GM12878 (cell line): ENCODE measurements around the gene HPS5. TPM values are rescaled to one million over a fixed set of nuclear protein-coding genes. Genes with fewer than 3 reads are reported as not detected.

Experiments used
- CEBPB ChIP-seq, 2 experiments: fragments of 150-350 bp in 1 of 2; IDR thresholded peaks; 2 replicates each; pipeline ENCODE4 v1.6.1; 2012 to 2014; ENCODE audit warnings: low read depth in 2 of 2, low read length in 2 of 2, borderline replicate concordance in 1 of 2, inconsistent platforms in 1 of 2
- CHD1 ChIP-seq: IDR thresholded peaks from 2 replicates; pipeline ENCODE4 v1.6.1; 2012; ENCODE audit warnings: low read depth, low read length, improper control_type of control experiment
- CREM ChIP-seq: IDR thresholded peaks from 2 replicates; pipeline ENCODE4 v1.6.1; 2014; ENCODE audit warnings: antibody characterized with exemption, low read depth
- CUX1 ChIP-seq: IDR thresholded peaks from 2 replicates; pipeline ENCODE4 v1.6.1; 2012; ENCODE audit warnings: improper control_type of control experiment, low read depth, low read length; ENCODE audit not compliant: insufficient replicate concordance
- EED ChIP-seq: sonication (generic); IDR thresholded peaks from 2 replicates; pipeline ENCODE4 v1.6.1; 2016; ENCODE audit warnings: antibody characterized with exemption, low read depth
- ETV6 ChIP-seq, 2 experiments: fragments of 450-650 bp in 1 of 2; IDR thresholded peaks in 1 of 2; conservative IDR thresholded peaks in 1 of 2; 2 replicates each; pipeline ENCODE4 v1.6.1; 2014; ENCODE audit warnings: antibody characterized with exemption in 1 of 2, borderline replicate concordance in 1 of 2, low read depth in 1 of 2, mild to moderate bottlenecking in 1 of 2, moderate library complexity in 1 of 2
- GATAD2B ChIP-seq: fragments of 450-650 bp; conservative IDR thresholded peaks from 2 replicates; pipeline ENCODE4 v1.6.1; 2017; ENCODE audit warnings: low read depth, mild to moderate bottlenecking, moderate library complexity
- IKZF1 ChIP-seq: fragments of 450-650 bp; conservative IDR thresholded peaks from 2 replicates; pipeline ENCODE4 v1.6.1; 2017; ENCODE audit warnings: antibody characterized with exemption, mild to moderate bottlenecking
- IRF4 ChIP-seq: IDR thresholded peaks from 2 replicates; pipeline ENCODE4 v1.6.1; 2011; ENCODE audit warnings: low read depth, low read length
- MEF2A ChIP-seq: IDR thresholded peaks from 2 replicates; pipeline ENCODE4 v1.6.1; 2011; ENCODE audit warnings: low read depth, mild to moderate bottlenecking, low read length, moderate library complexity; ENCODE audit not compliant: insufficient read depth
- MTA3 ChIP-seq: IDR thresholded peaks from 2 replicates; pipeline ENCODE4 v1.6.1; 2012; ENCODE audit warnings: low read length, inconsistent platforms, borderline replicate concordance
- NFYA ChIP-seq: IDR thresholded peaks from 2 replicates; pipeline ENCODE4 v1.6.1; 2011; ENCODE audit warnings: low read depth, mild to moderate bottlenecking, low read length, improper control_type of control experiment, borderline replicate concordance
- NR2F1 ChIP-seq: fragments of 450-650 bp; conservative IDR thresholded peaks from 2 replicates; pipeline ENCODE4 v1.6.1; 2017; ENCODE audit warnings: mild to moderate bottlenecking
- POU2F2 ChIP-seq: IDR thresholded peaks from 3 replicates; pipeline ENCODE4 v1.6.1; 2011; ENCODE audit warnings: low read depth, mild to moderate bottlenecking, low read length, borderline replicate concordance
- RUNX3 ChIP-seq: IDR thresholded peaks from 2 replicates; pipeline ENCODE4 v1.6.1; 2012; ENCODE audit warnings: low read length, inconsistent platforms
- SMARCA5 ChIP-seq: fragments of 450-650 bp; IDR thresholded peaks from 2 replicates; pipeline ENCODE4 v1.6.1; 2017; ENCODE audit warnings: mild to moderate bottlenecking
- TCF12 ChIP-seq: IDR thresholded peaks from 2 replicates; pipeline ENCODE4 v1.6.1; 2011; ENCODE audit warnings: low read depth, mild to moderate bottlenecking, low read length
- TCF7 ChIP-seq: IDR thresholded peaks from 2 replicates; pipeline ENCODE4 v1.6.1; 2014; ENCODE audit warnings: antibody characterized with exemption, borderline replicate concordance
- WRNIP1 ChIP-seq: IDR thresholded peaks from 2 replicates; pipeline ENCODE4 v1.6.1; 2011; ENCODE audit warnings: low read depth, low read length, improper control_type of control experiment, borderline replicate concordance
- ZBED1 ChIP-seq: IDR thresholded peaks from 2 replicates; pipeline ENCODE4 v1.6.1; 2016; ENCODE audit warnings: borderline replicate concordance
- ZNF207 ChIP-seq: fragments of 450-650 bp; IDR thresholded peaks from 2 replicates; pipeline ENCODE4 v1.6.1; 2014; ENCODE audit warnings: antibody characterized with exemption, mild to moderate bottlenecking, borderline replicate concordance
- ZNF24 ChIP-seq: fragments of 450-650 bp; IDR thresholded peaks from 2 replicates; pipeline ENCODE4 v1.6.1; 2017; ENCODE audit warnings: antibody characterized with exemption, mild to moderate bottlenecking
- polyA plus RNA-seq, 11 experiments: library from polyadenylated mRNA; depleted of rRNA in 4 of 11; unstranded in 6 of 11; stranded (reverse) in 5 of 11; fragments of >200 nt; fragmentation: Nextera tagmentation in 4 of 11; fragmentation: Illumina TruSeq in 1 of 11; extraction: Ambion mirVana in 4 of 11; extraction: Trizol in 1 of 11; gene quantifications; 1 replicate in 1 of 11; 2 replicates in 10 of 11; pipeline versions ENCODE4 v1.2.1 to v1.2.3, GENCODE V29; 2011 to 2016; ENCODE audit warnings: inconsistent platforms in 2 of 11, missing spikeins in 2 of 11, low read depth in 1 of 11
- total RNA-seq, 4 experiments: library from RNA; depleted of rRNA in 3 of 4; stranded (reverse); fragments of >200 nt in 3 of 4; fragmentation: Illumina TruSeq in 1 of 4; extraction: Trizol in 1 of 4; gene quantifications; 2 replicates each; pipeline versions ENCODE4 v1.2.1 to v1.2.3, GENCODE V29; 2013 to 2021
- TF ChIP-seq, protein P1 (sequence below): IDR thresholded peaks from 2 replicates; pipeline ENCODE4 v1.6.1; 2012; ENCODE audit warnings: low read length, inconsistent platforms
- TF ChIP-seq, protein P2 (sequence below): fragments of 450-650 bp; IDR thresholded peaks from 2 replicates; pipeline ENCODE4 v1.6.1; 2017; ENCODE audit warnings: low read depth, mild to moderate bottlenecking, moderate library complexity

HPS5 gene
- total and polyA plus RNA-seq, 10 of the 15 experiments (the other 5 are each of a cell fraction or from before 2014, with no cell fraction given): 11.9 to 32.6 (median 23.5) TPM

DNA sequence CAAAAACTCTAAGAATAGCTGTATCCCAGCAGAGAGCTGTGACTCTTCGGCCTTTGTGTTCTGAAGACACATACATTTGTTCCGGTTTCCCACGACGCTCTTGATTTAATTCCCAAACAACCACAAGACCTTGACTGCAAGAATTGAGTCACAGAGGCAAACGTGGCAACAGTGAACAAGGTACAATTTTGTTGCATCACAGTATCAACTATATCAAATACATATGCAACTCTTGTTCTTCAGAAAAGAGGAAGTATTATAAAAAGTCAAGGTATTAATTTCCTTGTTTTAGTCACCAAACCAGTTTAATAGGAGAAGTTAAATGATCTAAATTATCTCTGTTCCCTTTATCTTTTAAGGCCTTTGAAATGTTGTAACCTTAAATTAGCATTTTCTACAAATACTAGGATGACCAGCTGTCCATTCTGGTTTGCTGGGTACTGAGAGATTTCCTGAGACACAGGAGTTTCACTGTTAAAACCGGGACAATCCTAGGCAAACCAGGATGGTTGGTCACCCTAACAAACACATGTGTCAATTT is 11.1 kb downstream of the HPS5 start (continued):
- TF ChIP-seq TCF7 (peak; percentile 48; the same call in 1 of the 2 replicates), NFYA (no peak), ZNF207 (no peak), POU2F2 (peak; percentile 48; the same call in 1 of the 3 replicates), MTA3 (no peak), SMARCA5 (peak; percentile 51; the same call in 1 of the 2 replicates), CEBPB (IDR thresholded peaks at IDR 0.05; ENCODE audit: borderline replicate concordance in 1 of 2, low read depth in 2 of 2, low read length in 2 of 2) (peak in 1 of 2 experiments; percentile 64; a peak in 1 of 4 replicates), CREM (peak; percentile 60; the same call in 1 of the 2 replicates), RUNX3 (peak; percentile 84), IRF4 (peak; percentile 45; the same call in 1 of the 2 replicates), EED (peak; percentile 88), NR2F1 (no peak), ETV6 (conservative IDR thresholded peaks at IDR 0.05 in 1 of 2, IDR thresholded peaks at IDR 0.05 in 1 of 2; ENCODE audit: borderline replicate concordance in 1 of 2, low read depth in 1 of 2) (peak in 1 of 2 experiments; percentile 63; a peak in 1 of 4 replicates), WRNIP1 (no peak), IKZF1 (peak; percentile 60), TCF12 (0 out of 2 replicates have a peak, but pooled peaks have one; percentile 18), GATAD2B (peak; percentile 30; the same call in 1 of the 2 replicates), CUX1 (peak; percentile 33), ZBED1 (0 out of 2 replicates have a peak, but pooled peaks have one; percentile 16), ZNF24 (peak; percentile 47; the same call in 1 of the 2 replicates), MEF2A (0 out of 2 replicates have a peak, but pooled peaks have one; percentile 10), CHD1 (no peak)
- TF ChIP-seq, protein P1, sequence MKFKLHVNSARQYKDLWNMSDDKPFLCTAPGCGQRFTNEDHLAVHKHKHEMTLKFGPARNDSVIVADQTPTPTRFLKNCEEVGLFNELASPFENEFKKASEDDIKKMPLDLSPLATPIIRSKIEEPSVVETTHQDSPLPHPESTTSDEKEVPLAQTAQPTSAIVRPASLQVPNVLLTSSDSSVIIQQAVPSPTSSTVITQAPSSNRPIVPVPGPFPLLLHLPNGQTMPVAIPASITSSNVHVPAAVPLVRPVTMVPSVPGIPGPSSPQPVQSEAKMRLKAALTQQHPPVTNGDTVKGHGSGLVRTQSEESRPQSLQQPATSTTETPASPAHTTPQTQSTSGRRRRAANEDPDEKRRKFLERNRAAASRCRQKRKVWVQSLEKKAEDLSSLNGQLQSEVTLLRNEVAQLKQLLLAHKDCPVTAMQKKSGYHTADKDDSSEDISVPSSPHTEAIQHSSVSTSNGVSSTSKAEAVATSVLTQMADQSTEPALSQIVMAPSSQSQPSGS: peak; percentile 86
- TF ChIP-seq, protein P2, sequence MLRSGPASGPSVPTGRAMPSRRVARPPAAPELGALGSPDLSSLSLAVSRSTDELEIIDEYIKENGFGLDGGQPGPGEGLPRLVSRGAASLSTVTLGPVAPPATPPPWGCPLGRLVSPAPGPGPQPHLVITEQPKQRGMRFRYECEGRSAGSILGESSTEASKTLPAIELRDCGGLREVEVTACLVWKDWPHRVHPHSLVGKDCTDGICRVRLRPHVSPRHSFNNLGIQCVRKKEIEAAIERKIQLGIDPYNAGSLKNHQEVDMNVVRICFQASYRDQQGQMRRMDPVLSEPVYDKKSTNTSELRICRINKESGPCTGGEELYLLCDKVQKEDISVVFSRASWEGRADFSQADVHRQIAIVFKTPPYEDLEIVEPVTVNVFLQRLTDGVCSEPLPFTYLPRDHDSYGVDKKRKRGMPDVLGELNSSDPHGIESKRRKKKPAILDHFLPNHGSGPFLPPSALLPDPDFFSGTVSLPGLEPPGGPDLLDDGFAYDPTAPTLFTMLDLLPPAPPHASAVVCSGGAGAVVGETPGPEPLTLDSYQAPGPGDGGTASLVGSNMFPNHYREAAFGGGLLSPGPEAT: peak; percentile 27; the same call in 1 of the 2 replicates
